Stimulated activated CD8-positive, alpha-beta memory T cell treated with anti-CD3 and anti-CD28 coated beads, Interleukin-2, amount 100 ng/mL, for 48 hours (primary cell): Measurements from ENCODE around the gene WRNIP1.

Experiments
- DNase-seq, 2 donors: peaks; one replicate each; pipeline ENCODE4 v3.0.0-alpha.2; 2020; ENCODE audit warnings: low read depth in 2 of 2

WRNIP1 gene

DNA sequence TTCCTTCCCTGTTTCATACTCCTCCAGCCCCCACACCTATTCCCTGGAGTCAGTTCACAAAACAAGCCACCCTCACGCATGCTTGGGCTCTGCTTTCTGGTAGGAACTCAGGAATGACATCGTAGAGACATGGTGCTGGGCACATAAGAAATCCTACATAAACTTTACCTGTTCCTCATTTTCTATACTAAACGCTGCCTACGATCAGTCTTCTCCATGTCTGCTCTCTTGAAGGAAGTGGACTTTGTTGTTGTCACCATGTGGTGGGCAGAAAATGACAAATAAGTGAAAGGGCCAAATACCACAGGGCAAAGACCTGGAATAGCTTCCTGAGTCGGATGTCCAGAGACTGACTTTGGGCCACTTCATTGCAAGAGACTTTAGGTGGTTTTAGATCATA lies 24.6 kb upstream of the WRNIP1 start:
- no peak for DNase-seq

DNA sequence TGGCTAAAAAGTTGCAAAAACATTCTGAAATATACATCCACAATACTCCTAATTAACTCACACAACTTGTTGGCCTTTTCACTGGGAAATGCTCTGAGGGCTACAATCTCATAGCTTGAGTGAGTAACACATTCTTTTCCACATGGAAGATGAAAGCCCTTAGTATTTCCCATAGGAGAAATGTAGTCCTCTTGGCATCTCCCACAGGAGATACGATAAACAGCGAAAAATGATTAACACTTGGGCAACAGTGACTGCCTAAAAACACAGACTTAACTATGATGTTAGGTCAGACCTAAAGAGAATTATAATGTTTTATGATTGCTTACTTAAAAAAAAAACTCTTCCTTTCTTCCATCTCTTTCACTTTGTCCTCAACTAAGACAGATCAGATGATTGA lies 23.4 kb upstream of the WRNIP1 start:
- no peak for DNase-seq

DNA sequence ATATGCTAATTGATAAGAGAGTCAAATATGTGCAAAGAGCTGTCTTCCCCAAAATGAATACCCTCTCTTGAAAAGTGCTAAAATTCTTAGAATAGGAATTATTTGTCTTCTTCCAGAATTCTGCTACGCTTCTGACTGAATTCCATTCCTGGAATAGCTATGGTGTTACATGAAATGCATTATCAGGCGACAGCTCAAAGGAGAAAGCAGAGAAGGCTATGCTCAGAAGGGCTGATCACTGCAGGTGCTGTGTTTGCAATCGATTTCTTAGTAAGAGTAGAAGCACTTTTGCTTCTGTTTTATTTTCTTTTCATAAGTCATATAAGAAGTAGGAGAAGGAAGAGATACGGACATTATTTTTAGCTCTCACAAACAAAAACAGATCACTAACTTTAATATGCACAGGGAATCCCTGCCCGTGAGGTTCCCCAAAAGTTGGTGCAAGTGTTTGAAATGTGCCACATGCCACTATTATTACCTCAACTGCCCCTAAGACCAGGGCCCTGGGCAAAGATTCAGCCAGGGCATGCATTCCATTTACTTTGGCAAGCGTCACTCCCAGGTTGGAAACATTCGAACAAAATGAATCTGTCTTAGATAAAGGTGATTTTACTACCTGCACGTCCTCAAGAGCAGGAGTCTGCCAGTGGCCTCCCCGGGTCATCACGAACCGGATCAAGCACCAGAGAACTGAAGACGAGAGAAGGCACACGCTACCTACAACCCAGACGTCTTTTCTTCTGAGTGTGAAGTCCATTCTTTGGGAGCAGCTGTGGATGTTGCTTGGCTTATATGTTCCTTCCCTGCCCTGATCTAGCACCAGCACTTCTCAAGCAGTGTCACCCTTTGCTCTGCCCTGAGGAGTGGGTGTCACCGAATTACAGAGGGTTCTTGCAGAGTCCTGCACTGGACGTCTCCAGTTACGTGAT lies 21.6 kb upstream of the WRNIP1 start:
- no peak for DNase-seq

DNA sequence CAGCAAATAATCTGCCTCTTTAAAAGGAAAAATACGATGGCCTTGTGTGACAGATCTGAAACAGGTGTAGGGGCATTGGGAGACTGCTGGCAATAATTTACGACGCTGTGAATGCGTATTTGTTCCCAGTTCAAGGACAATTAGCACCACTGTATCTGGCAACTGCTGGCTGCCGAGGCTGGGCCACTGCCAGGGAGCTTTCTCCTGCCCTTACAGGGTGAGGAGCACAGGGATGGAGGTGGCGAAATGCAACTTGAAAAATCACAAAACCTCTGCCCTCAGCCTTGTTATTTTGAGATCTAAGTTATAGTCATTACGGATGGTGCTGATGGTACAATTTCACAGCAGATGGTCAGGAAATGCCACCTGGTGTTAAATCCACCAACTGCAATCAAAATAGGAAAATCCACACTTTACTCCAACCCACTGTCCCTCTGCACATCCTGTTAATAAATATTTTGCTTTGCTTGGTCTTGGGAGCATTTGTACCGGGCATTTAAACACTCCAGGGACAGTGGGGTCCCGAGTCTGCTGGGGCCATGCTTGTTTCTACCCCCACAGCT lies 20.9 kb upstream of the WRNIP1 start:
- no peak for DNase-seq

DNA sequence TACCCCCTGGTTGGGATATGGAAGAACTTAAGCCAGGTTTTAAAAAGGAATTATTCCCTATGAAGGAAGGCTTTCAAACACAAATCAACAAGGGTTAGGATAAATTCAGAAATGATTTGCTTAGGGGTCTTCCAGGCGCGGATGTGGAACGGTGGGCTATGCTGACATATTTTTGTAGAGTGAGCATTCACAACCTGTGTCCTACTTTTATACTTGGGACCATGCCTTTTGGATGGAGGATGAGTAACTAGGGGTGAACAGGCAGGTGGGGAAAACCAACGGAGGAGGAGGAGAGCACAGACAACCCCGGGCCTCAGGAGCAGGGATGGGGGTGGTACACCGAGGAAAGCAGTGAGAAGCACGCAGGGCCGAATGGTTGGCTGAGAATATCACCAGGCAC lies 20.4 kb upstream of the WRNIP1 start:
- DNase-seq: no peak

DNA sequence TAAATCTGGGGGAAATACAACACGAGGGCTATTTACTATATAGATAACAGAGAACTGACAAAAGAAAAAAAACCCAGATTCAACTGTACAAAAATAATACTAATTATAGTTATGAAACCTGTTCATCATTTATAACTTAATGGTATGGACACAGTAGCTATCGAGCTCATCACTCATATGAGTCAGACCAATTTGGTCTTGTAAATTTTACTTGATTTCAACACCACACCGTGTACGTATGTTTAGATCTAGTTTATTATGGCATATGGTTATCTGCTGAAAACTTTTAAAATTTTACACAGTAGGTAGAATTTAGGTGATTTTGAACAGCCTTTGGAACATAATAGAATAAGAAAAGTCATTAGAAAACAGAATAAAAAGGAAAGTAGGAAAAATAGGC lies 19.9 kb upstream of the WRNIP1 start:
- no peak for DNase-seq

DNA sequence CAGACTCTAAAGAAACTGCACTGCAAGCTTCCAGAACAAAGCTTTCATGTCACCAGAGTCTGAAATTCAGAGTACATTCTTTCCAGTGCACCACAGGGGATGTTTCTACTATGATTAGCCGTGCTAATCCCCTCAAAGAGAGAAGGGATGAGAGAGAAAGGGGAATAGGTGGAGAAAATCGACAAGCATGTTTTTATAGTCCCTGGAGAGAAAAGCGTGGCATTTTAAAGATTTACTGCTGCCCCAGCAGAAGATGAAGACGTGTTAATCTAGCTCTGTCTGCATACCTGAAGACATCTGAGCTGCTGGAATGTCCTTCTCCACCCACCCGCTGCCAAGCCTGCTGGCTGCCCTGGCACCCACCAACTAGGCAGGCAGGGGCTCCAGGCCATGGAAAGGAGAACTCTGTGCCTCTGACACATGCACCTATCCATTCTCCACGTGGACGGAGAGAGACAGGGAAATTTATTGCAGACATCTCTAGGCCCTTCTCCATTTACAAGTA lies 18.6 kb upstream of the WRNIP1 start:
- no peak for DNase-seq

DNA sequence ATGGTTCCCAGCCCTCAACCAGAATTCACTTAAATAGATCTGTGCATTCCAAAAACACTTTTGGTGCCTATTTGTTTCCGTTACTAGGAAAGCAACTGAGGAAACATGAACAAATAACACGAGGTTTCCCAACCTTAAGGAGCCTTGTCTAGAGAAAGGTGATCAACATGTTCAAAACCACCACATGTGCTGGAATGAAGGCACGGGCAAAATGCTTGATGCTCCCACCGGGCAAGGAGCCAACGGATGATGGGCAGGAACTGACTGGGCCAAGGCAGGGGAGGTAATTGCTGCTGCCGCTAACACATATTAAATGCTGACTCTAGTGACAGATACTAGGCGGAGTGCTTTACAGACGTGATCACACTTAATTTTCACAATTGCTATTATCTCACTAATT lies 17.0 kb upstream of the WRNIP1 start:
- no peak for DNase-seq

DNA sequence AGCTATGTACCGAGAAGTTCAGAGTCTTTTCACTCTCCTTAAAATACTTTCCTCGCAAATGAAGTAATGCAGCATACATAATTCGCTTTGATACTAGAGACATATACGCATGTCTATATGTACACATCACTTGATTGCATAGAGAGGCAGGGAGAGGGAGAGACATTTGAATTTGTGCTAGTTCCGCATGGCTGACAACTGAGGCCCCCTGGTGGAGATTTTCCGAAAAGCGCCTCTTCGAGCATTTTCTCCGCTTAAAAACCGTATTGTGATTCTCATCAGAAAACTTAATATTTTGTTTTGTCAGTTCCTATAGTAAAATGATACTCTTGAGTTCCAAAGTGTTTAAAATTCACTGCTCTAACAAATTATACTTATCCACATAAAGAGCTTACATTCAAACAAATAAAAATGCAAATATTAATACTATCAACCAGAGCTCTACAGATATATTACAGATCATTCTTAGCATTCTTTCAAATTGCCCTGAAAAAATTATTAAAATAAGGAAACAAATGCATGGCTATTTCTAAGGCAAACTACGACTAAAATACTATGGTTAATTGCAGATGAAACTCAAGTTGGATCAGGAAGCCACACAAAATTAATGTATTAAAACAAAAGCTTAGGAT lies 15.1 kb upstream of the WRNIP1 start:
- DNase-seq: peak in 1 of 2 donors; percentile 57

DNA sequence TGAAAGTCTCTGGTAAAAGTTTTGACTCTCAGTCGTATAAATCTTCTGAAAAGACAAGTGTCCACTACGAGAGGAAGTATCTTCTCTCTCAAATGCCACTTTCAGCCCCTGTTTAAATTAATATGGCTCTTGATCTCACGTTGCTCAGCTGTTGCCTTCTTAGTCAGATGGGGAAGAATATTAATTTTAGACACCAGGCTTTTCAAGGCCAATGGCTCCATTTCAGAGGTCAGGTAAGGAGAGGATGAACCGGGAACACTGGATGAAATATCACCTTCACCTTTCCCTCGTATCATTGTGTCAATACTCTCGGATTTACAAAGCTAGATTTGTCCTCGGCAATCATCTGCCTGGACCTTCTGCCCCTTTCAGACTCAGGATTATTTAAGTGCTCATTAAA lies 14.4 kb upstream of the WRNIP1 start, which contains the start of gene MYLK4:
Gene MYLK4 (minus strand): TSS at position 91 of the 400 bp plus-strand sequence. CDS start 1,628 bp downstream, outside the sequence.
- no peak for DNase-seq

DNA sequence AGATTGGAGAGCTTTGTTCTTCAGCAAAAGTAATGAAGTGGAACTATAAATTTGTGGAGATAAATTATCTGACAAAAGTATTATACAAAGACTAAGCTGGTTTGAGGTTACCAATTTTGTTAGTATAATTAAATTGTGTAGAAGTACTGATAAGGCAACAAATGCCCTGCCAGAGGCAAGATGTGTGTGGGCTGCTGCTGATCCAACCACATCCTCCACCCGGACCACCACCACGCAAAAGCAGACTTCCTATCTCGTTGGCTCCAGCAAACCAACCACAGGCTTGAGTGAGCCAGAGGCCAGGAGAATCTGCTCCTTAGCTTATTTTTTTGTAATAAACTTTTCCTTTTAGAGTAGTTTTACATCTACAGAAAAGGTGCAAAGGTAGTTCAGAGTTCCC lies 13.3 kb upstream of the WRNIP1 start:
- no peak for DNase-seq

DNA sequence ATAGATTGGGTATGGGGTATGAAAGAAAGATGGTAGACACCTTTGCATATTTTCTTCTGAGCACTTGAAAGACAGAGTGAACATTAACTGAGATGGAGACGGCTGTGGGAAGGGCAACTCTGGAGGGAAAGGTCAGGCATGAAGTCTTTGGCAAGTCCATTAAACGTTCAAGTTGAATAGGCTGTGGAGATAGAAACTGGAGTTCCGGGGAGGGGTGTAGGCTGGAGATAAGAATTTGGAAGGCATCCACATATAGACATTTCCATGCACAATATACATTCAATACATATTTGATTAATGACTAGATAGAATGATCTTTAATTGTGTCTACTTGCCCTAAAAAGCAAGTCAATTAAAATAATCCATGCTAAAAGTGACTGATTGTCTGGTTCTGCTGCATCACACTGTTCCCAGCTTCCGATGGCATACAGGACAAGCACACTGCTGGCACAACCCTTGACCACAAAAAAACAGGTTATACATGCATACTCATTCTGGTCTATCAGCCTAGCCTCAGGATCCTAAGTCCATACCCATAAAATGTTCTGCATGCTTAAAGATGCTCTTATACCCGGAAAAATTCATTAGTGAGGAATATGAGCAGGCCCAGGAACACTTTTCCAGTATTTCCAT lies 12.6 kb upstream of the WRNIP1 start:
- DNase-seq: no peak

DNA sequence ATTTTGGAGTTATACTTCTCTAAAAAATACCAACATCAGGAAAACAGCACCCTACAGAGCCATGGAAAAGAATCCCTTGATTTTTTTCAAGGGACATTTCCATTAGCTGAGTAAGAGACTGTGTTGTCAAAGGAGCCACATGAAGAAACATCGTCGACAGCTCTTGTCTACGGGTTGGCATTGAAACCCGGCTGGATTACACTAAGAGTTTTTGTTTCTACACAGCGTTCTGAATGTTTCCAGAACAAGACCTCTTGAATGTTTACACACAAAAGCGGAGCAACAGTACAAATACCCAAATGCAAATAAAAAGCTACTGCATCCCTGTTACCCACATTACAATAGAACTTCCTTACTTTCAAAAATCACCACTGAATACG lies 12.1 kb upstream of the WRNIP1 start:
- DNase-seq: no peak

DNA sequence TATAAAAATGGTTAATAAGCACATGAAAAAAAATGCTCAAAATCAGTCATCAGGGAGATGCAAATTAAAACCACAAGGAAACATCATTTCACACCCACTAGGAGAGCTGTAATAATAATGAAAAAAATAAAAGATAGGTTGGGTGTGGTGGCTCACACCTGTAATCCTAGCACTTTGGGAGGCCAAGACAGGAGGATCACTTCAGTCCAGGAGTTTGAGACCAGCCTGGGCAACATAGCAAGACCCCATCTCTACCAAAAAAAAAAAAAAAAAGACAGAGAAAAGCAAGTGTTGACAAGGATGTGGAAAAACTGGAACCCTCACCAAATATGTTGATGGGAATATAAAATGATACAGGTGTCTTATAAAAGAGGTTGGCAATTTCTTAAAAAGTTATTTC lies 11.4 kb upstream of the WRNIP1 start:
- no peak for DNase-seq

DNA sequence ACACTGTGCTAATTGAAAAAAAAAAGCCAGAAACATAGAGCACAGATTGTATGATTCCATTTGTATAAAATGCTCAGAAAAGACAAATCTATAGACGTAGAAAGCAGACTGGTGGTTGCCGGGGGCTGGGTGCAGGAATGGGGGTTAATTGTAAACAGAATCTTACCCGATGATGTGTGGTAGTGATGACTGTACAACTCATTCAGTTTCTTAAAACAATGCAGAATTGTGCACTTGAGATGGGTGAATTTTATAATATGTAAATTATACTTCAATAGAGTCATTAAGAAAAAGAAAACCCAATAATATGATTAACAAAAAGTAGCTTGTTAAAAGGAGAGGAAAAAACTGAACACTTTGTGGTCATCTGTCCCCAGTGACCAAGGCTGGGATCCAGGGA lies 10.8 kb upstream of the WRNIP1 start:
- DNase-seq: no peak

DNA sequence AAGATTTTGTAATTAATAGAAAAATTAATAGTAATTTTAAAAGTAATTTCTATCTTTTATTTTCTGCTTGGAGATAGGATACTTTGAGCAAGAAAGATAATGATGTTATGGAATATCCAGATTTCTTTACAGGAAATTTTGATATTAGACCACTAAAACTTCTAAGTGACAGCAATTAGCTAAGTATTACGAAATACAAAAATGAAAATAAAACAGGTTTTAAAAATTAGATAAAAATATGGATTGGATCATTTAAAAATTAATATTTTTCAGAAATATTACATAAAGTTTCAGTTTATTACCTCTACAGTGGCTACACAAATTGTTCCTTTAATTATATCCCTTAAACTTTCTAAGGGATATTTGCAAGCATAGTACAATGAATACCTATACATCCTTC lies 10.3 kb upstream of the WRNIP1 start:
- DNase-seq: no peak

DNA sequence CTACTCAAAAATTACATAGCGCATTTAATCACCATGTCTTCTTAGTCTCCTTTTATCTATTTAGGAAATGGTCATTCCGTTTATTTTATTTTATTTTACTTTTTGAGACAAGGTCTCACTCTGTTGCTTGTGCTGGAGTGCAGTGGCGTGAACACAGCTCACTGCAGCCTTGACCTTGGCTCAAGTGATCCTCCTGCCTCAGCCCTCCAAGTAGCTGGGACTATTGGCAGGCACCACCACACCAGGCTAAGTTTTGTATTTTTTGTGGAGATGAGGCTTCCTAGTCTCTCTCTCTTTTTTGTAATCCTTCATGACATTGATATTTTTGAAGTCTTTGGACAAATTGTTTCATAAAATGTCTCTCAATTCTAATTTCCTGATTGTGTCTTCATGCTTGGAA lies 9.7 kb upstream of the WRNIP1 start:
- no peak for DNase-seq

DNA sequence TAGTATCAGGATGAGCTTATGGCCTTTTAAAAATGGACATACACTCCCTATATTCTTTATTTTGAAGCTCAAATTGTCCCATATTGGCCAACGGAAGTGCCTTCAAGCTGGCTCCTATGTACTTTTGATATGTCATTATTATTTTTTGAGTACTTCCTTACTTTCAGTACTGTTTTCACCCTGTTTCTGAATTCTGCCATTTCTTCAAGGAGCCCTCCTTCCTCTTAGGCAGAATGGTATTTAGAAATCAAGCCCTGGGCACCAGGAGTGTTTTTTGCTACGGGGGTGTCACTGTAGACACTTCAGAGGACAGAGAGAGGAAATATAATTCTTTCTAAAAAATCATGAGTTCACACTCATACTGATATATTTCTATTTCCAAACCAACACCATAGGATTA lies 9.0 kb upstream of the WRNIP1 start:
- DNase-seq: no peak

DNA sequence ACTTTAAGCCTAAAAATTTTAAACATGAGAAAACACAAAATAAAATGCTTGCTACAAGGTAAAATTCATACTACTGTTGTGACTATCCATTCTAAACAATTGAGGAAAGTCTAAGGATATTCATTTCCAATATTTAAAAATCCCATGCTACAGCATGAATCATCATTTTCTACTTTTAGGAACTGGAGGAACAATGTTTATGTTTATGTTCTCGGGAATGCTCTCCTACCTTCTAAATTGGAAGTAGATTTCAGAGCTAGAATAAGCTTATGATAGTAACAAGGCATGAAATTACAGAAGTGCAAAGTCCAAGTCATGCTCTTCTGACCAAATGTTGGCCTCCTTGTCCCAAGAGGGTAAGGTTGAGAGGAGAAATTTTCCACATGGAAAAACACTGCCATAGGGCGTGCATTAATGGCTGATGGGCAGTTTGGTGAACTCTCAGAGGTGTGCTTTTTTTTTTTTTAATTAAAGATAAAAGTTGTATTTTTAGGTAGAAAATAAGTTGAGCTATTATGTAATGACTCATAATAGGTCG lies 8.4 kb upstream of the WRNIP1 start:
- no peak for DNase-seq

DNA sequence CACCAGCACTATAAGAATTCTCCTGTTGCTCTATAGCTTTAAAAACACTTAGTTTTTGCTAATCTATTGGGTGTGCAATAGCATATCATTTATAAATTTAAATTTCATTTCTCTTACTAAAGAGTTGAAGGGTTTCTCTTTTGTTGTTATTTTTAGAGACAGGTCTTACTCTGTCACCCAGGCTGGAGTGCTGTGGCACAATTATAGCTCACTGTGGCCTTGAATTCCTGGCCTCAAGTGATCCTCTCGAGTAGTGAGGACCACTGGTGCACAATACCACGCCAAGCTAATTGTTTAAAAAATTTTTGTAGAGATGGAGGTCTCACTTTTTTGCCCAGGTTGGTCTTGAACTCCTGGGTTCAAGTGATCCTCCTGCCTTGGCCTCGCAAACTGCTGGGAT lies 6.2 kb upstream of the WRNIP1 start:
- no peak for DNase-seq

DNA sequence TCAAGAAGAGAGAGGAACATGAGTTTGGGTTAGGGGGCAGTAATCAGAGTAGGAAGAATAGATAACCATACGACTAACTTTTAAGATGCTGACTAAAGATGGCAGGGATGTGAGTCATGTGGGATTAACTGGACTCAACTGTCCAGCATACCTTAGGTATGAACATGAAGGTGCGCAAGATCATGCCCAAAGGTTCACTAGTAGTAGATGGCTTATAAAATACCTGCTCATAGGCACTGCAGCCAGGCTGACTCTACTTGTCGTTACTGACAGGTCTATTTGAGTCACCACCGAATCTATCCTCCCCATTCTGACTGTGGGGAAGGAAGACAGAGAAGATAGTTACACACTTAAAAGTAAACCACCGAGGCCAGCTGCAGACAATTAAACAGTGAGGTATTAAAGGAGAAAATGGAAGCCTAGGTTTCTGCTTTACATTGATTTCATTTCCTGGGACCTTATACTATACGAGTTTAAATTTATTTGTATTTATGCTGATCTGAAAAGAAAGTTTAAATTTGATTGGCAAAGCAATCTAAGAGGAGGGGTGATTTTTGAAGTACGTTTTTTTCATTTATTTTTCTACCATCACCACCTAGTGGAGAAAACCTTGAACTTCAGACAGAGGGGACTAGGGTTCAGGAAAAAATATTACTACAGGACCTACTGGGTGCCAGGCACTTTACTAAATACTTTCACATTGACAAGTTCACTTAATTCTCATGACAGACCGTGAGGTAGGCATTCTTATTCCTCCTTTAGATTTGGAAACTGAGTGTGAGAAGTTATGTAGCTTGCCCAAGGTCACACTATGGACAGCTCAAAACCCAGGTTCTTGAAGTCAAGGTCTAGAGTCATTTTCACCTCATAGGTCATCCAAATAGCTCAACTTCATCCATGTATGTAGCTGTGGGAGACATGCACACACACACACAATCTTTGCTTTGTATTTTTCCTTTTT lies 4.0 kb upstream of the WRNIP1 start:
- DNase-seq: no peak
